HL-60 (cell line): ENCODE results near the gene HNRNPUL1.

Experiments
- DNase-seq, 2 experiments: peaks; one replicate each; pipeline ENCODE4 v3.0.0-alpha.2; 2010 to 2020; ENCODE audit warnings: low read depth in 1 of 2, low spot score in 1 of 2
- H3K27ac ChIP-seq: fragments of 250-450 bp; sonication (Bioruptor Pico); replicated peaks from 2 replicates; pipeline ENCODE4 v1.5.1; 2020; ENCODE audit warnings: mild to moderate bottlenecking, moderate library complexity
- H3K27me3 ChIP-seq: fragments of 250-450 bp; sonication (Bioruptor Pico); 2 replicates; pipeline ENCODE4 v1.5.1; 2021; ENCODE audit warnings: mild to moderate bottlenecking, moderate library complexity; ENCODE audit not compliant: insufficient read depth, poor library complexity, severe bottlenecking
- H3K4me3 ChIP-seq: replicated peaks from 2 replicates; pipeline ENCODE4 v1.5.1; 2011; ENCODE audit warnings: mild to moderate bottlenecking, control low read depth, low read length; ENCODE audit not compliant: insufficient read depth
- GABPA ChIP-seq: IDR thresholded peaks from 2 replicates; pipeline ENCODE4 v1.6.1; 2012; ENCODE audit warnings: low read depth
- POLR2AphosphoS5 ChIP-seq: IDR thresholded peaks from 2 replicates; pipeline ENCODE4 v1.6.1; 2012; ENCODE audit warnings: low read depth
- SPI1 ChIP-seq: IDR thresholded peaks from 2 replicates; pipeline ENCODE4 v1.6.1; 2012; ENCODE audit warnings: low read depth, mild to moderate bottlenecking, borderline replicate concordance
- TF ChIP-seq, protein P1 (sequence below): IDR thresholded peaks from 2 replicates; pipeline ENCODE4 v1.6.1; 2012; ENCODE audit warnings: low read depth; ENCODE audit not compliant: insufficient replicate concordance
- TF ChIP-seq, protein P2 (sequence below): IDR thresholded peaks from one replicate; pipeline ENCODE4 v1.5.1; 2011; ENCODE audit warnings: low read length, control low read depth, inconsistent platforms; ENCODE audit not compliant: insufficient read depth

Gene HNRNPUL1

GRCh38 chr19:41318696-41319499, 54.7 kb downstream of the HNRNPUL1 start:
- H3K27ac ChIP-seq: no peak overlapping the region
- no peak for DNase-seq
- no peak overlapping the region for H3K4me3 ChIP-seq
- H3K27me3 ChIP-seq: no peaks in the 10 kb centered on the region
- no peak for TF ChIP-seq SPI1
- TF ChIP-seq, protein P1, sequence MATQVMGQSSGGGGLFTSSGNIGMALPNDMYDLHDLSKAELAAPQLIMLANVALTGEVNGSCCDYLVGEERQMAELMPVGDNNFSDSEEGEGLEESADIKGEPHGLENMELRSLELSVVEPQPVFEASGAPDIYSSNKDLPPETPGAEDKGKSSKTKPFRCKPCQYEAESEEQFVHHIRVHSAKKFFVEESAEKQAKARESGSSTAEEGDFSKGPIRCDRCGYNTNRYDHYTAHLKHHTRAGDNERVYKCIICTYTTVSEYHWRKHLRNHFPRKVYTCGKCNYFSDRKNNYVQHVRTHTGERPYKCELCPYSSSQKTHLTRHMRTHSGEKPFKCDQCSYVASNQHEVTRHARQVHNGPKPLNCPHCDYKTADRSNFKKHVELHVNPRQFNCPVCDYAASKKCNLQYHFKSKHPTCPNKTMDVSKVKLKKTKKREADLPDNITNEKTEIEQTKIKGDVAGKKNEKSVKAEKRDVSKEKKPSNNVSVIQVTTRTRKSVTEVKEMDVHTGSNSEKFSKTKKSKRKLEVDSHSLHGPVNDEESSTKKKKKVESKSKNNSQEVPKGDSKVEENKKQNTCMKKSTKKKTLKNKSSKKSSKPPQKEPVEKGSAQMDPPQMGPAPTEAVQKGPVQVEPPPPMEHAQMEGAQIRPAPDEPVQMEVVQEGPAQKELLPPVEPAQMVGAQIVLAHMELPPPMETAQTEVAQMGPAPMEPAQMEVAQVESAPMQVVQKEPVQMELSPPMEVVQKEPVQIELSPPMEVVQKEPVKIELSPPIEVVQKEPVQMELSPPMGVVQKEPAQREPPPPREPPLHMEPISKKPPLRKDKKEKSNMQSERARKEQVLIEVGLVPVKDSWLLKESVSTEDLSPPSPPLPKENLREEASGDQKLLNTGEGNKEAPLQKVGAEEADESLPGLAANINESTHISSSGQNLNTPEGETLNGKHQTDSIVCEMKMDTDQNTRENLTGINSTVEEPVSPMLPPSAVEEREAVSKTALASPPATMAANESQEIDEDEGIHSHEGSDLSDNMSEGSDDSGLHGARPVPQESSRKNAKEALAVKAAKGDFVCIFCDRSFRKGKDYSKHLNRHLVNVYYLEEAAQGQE: no peak
- no peak for TF ChIP-seq POLR2AphosphoS5
- no peak for TF ChIP-seq GABPA
- TF ChIP-seq, protein P2, sequence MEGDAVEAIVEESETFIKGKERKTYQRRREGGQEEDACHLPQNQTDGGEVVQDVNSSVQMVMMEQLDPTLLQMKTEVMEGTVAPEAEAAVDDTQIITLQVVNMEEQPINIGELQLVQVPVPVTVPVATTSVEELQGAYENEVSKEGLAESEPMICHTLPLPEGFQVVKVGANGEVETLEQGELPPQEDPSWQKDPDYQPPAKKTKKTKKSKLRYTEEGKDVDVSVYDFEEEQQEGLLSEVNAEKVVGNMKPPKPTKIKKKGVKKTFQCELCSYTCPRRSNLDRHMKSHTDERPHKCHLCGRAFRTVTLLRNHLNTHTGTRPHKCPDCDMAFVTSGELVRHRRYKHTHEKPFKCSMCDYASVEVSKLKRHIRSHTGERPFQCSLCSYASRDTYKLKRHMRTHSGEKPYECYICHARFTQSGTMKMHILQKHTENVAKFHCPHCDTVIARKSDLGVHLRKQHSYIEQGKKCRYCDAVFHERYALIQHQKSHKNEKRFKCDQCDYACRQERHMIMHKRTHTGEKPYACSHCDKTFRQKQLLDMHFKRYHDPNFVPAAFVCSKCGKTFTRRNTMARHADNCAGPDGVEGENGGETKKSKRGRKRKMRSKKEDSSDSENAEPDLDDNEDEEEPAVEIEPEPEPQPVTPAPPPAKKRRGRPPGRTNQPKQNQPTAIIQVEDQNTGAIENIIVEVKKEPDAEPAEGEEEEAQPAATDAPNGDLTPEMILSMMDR: no peak

DNA sequence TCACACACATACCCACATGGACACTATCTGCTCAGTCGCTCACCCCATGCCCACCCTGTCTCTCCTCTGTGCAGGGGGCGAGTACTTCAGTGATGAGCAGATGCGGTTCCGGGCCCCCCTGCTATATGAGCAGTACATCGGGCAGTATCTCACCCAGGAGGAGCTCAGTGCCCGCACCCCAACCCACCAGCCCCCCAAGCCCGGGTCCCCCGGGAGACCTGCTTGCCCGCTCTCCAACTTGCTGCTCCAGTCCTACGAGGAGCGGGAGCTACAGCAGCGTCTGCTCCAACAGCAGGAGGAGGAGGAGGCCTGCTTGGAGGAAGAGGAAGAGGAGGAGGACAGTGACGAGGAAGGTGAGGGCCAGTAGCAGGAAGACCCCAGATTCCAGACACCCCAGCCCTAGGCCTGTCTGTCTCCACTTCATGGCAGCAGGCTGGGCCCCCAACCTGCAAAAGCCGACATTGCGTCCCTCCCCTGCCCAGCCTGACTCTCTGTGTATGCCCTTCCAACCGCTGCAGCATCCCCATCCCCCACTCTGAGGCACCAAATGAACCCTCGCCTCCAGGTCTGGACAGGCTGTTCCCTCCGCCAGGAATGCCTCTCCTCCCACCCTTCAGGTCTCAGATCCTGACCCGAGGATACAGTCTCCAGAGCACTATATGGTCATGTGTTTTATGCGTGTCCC, 55.5 kb downstream of the HNRNPUL1 start:
- Histone ChIP-seq H3K27me3 (no peaks in the 10 kb centered on the region), H3K4me3 (no peak overlapping the region), H3K27ac (no peak overlapping the region)
- DNase-seq: no peak
- TF ChIP-seq POLR2AphosphoS5 (no peak; the same call in 1 of the 2 replicates), SPI1 (no peak), GABPA (no peak)
- TF ChIP-seq, protein P2: no peak
- TF ChIP-seq, protein P1: no peak

DNA sequence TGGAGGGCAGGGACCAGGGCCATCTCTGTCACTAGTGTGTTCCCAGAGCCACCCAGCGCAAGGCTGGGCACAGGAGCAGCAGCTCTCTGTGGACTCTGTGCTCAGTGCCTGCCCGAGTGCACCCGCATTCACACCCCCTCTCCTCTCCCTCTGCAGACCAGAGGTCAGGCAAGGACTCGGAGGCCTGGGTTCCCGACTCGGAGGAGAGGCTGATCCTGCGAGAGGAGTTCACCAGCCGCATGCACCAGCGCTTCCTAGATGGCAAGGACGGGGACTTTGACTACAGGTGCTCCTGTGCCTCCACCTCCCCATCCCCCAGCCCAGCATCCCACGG, 56.0 kb downstream of the HNRNPUL1 start:
- no peak overlapping the region for H3K27ac ChIP-seq
- H3K27me3 ChIP-seq: no peaks in the 10 kb centered on the region
- no peak for DNase-seq
- no peak overlapping the region for H3K4me3 ChIP-seq
- no peak for TF ChIP-seq POLR2AphosphoS5
- TF ChIP-seq, protein P1: no peak
- TF ChIP-seq SPI1: no peak
